GM23248 (cell line): ENCODE data around the gene ANKRD28.

Source experiments
- EZH2 ChIP-seq: fragments of 200-600 bp; sonication (generic); IDR thresholded peaks from 2 replicates; pipeline ENCODE4 v1.6.1; 2018; ENCODE audit warnings: antibody characterized with exemption, mild to moderate bottlenecking; ENCODE audit not compliant: insufficient read depth, poor library complexity, severe bottlenecking
- EZH2phosphoT487 ChIP-seq: fragments of 200-600 bp; sonication (generic); IDR thresholded peaks from 2 replicates; pipeline ENCODE4 v1.6.1; 2018; ENCODE audit warnings: antibody characterized with exemption, moderate library complexity, mild to moderate bottlenecking, low read depth; ENCODE audit not compliant: insufficient read depth

DNA sequence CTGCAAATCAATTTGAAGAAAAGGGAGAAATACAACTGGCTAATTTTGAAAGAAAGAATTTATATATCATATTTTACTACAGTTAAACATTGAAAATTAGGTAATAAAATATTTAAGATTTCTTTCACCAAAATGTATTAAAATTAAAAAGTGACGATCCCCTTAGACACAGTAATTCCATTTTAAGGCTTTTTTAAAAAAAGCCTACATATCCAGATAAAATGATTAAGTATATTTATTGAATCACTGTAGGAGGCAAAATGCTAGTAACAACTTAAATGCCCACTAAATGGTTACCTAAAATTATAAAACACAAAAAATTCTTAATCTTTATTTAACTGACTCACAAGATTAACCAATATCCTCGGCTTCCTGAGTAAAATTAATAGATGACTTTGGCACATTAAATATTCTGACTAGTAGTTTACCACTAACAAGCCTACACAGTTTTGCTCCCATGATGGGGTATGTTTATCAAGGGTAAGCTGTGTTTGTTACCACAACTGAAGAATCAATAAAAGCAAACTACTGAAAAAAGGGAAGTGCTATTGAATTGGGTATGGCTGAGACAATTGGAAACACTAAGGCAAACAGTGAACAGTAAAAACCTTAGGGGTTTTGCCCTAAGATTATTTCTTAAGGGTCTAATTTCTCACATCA is 28.4 kb downstream of the ANKRD28 start:
- TF ChIP-seq EZH2 (no peak), EZH2phosphoT487 (no peak)
